HepG2 (cell line): ENCODE results near the gene OTUB2. TPM values are rescaled to one million over a fixed set of nuclear protein-coding genes. Genes with fewer than 3 reads are reported as not detected.

Experiments used
- ATAC-seq: fragments of 200-7000 bp; cut with Tn5 transposase; 3 replicates; pipeline ENCODE4 v1.9.1; 2020; ENCODE audit warnings: mild to moderate bottlenecking, moderate library complexity
- BruUV-seq: library from RNA; stranded (reverse); fragments of 400-500 nt; replicated peaks from 2 replicates; lab custom pipeline; 2021; lab: Mats Ljungman, UMichigan
- CTCF ChIA-PET: fragments of 300-600 bp; formaldehyde crosslinking; extraction: SDS; loops from one replicate; lab custom pipeline; 2021; ENCODE audit warnings: low total read pairs, inconsistent platforms, low intra/inter-chr PET ratio; lab: Yijun Ruan, JAX
- POLR2A ChIA-PET: fragments of 350-600 bp; sonication (Branson Sonifier 250); formaldehyde crosslinking; loops from one replicate; lab custom pipeline; 2020; ENCODE audit warnings: antibody characterized with exemption, inconsistent platforms; lab: Yijun Ruan, JAX
- DNase-seq: peaks from one replicate; pipeline ENCODE4 v3.0.0-alpha.2; 2015; ENCODE audit warnings: low spot score
- FAIRE-seq: peaks from 3 replicates; lab custom pipeline; 2011; peaks lifted over from hg19 to GRCh38; lab: Jason Lieb, UNC
- H2AFZ ChIP-seq: one replicate; pipeline ENCODE4 v1.6.1; 2011; ENCODE audit warnings: low read length, inconsistent platforms
- H3K27ac ChIP-seq: fragments of 300-600 bp; 3 replicates; pipeline ENCODE4 v1.8.0; 2011; ENCODE audit warnings: mixed run types, mild to moderate bottlenecking, mixed read lengths, low read length, inconsistent platforms; ENCODE audit not compliant: insufficient read depth; ENCODE audit errors: extremely low read length
- H3K27me3 ChIP-seq, 2 experiments: fragments of 200-600 bp in 1 of 2; 2 replicates in 1 of 2; 3 replicates in 1 of 2; pipeline versions ENCODE4 v1.6.0 to v1.8.0; 2011; ENCODE audit warnings: low read length in 2 of 2, mild to moderate bottlenecking in 2 of 2, moderate library complexity in 2 of 2, inconsistent platforms in 1 of 2; ENCODE audit not compliant: insufficient read depth in 2 of 2, control insufficient read depth in 1 of 2
- H3K36me3 ChIP-seq, 2 experiments: fragments of 200-600 bp in 1 of 2; replicated peaks in 1 of 2; 2 replicates in 1 of 2; 3 replicates in 1 of 2; pipeline versions ENCODE4 v1.5.1 to v1.8.0; 2011; ENCODE audit warnings: low read length in 2 of 2, inconsistent platforms in 1 of 2; ENCODE audit not compliant: insufficient read depth in 2 of 2, control insufficient read depth in 1 of 2
- H3K4me1 ChIP-seq: 2 replicates; pipeline ENCODE4 v1.5.1; 2012; ENCODE audit warnings: low read length, inconsistent platforms; ENCODE audit not compliant: insufficient read depth
- H3K4me2 ChIP-seq: 2 replicates; pipeline ENCODE4 v1.6.0; 2011; ENCODE audit warnings: low read depth, low read length, inconsistent platforms
- H3K4me3 ChIP-seq, 3 experiments: fragments of 200-600 bp in 1 of 3; sonication (generic), shearing (Covaris generic) in 1 of 3; replicated peaks in 1 of 3; 2 replicates each; pipeline ENCODE4 v1.5.1; 2011 to 2016; ENCODE audit warnings: low read length in 3 of 3, inconsistent platforms in 2 of 3, low read depth in 2 of 3, mild to moderate bottlenecking in 2 of 3, control low read depth in 1 of 3, mixed read lengths in 1 of 3; ENCODE audit not compliant: insufficient read depth in 1 of 3
- H3K79me2 ChIP-seq: one replicate; pipeline ENCODE4 v1.6.1; 2011; ENCODE audit warnings: low read length, inconsistent platforms; ENCODE audit not compliant: insufficient read depth
- H3K9ac ChIP-seq: 2 replicates; pipeline ENCODE4 v1.6.0; 2011; ENCODE audit warnings: mild to moderate bottlenecking, low read depth, low read length, inconsistent platforms; ENCODE audit not compliant: insufficient read depth
- H3K9me3 ChIP-seq: 2 replicates; pipeline ENCODE4 v1.5.1; 2012; ENCODE audit warnings: mild to moderate bottlenecking, low read length
- H4K20me1 ChIP-seq: 2 replicates; pipeline ENCODE4 v1.6.0; 2011; ENCODE audit warnings: inconsistent platforms, mild to moderate bottlenecking, low read length, moderate library complexity; ENCODE audit not compliant: insufficient read depth
- DDIT3 ChIP-seq: sonication (generic); formaldehyde crosslinking; IDR thresholded peaks from 2 replicates; pipeline ENCODE4 v1.4.0; 2020; ENCODE audit warnings: mild to moderate bottlenecking, missing genetic modification reagents
- GABPB1 ChIP-seq: IDR thresholded peaks from 2 replicates; pipeline ENCODE4 v1.6.1; 2016; ENCODE audit warnings: mild to moderate bottlenecking, missing genetic modification reagents, moderate library complexity, missing compliant biosample characterization
- KLF16 ChIP-seq, 2 experiments: sonication (generic) in 1 of 2; formaldehyde crosslinking in 1 of 2; IDR thresholded peaks; 2 replicates each; pipeline versions ENCODE4 v1.6.1 to v1.8.0; 2016 to 2023; ENCODE audit warnings: missing genetic modification reagents in 2 of 2, missing compliant biosample characterization in 1 of 2
- POGZ ChIP-seq: sonication (generic); formaldehyde crosslinking; IDR thresholded peaks from 2 replicates; pipeline ENCODE4 v1.4.0; 2020; ENCODE audit warnings: mild to moderate bottlenecking, missing genetic modification reagents
- SIX4 ChIP-seq: sonication (generic); formaldehyde crosslinking; IDR thresholded peaks from 2 replicates; pipeline ENCODE4 v1.4.0; 2020; ENCODE audit warnings: missing genetic modification reagents
- ZBED4 ChIP-seq: sonication (generic); formaldehyde crosslinking; IDR thresholded peaks from 2 replicates; pipeline ENCODE4 v1.4.0; 2020; ENCODE audit warnings: missing genetic modification reagents, borderline replicate concordance
- ZNF550 ChIP-seq: sonication (generic); formaldehyde crosslinking; IDR thresholded peaks from 2 replicates; pipeline ENCODE4 v1.4.0; 2020; ENCODE audit warnings: mild to moderate bottlenecking, missing genetic modification reagents, borderline replicate concordance
- ZNF775 ChIP-seq: sonication (generic); formaldehyde crosslinking; IDR thresholded peaks from 2 replicates; pipeline ENCODE4 v1.4.0; 2020; ENCODE audit warnings: missing genetic modification reagents, mild to moderate bottlenecking, moderate library complexity, borderline replicate concordance
- WGBS: methylation state at CpG from one replicate; pipeline ENCODE4 v1.1.6; 2017; ENCODE audit warnings: low lambda C conversion rate; 5-methylcytosine and 5-hydroxymethylcytosine counted together
- in situ Hi-C: cut with HindIII; loops from 2 replicates; pipeline ENCODE4 v1.10.0; 2017; ENCODE audit warnings: low pct_unique_long_range_greater_than_20kb; ENCODE audit not compliant: extremely low pct_ligation_motif_present
- intact Hi-C: fragments of 100-400 bp; cut with micrococcal nuclease; formaldehyde crosslinking; loops from one replicate; pipeline ENCODE4 v1.10.0; 2022; ENCODE audit not compliant: unreplicated experiment
- polyA plus RNA-seq, 8 experiments: library from polyadenylated mRNA; depleted of rRNA in 3 of 8; stranded (reverse) in 7 of 8; unstranded in 1 of 8; fragments of >200 nt; fragmentation: Illumina TruSeq in 4 of 8; extraction: Trizol in 4 of 8; gene quantifications; 2 replicates each; pipeline versions ENCODE4 v1.2.1 to v1.2.3, GENCODE V29; 2011 to 2016; ENCODE audit warnings: low read depth in 4 of 8, missing spikeins in 1 of 8, mixed read lengths in 1 of 8; ENCODE audit not compliant: insufficient read depth in 1 of 8
- total RNA-seq, 5 experiments: library from RNA; depleted of rRNA; stranded (reverse); fragments of >200 nt; fragmentation: Illumina TruSeq; extraction: Trizol; gene quantifications; 2 replicates each; pipeline ENCODE4 v1.2.3, GENCODE V29; 2016; ENCODE audit warnings: low read depth in 1 of 5

Gene OTUB2
- total and polyA plus RNA-seq, 2 of the 13 experiments (the other 11 are each of a cell fraction or from before 2014, with no cell fraction given) = 2.2 to 2.4 TPM

- ChIA-PET CTCF (no interaction called here), POLR2A (interaction anchor here (1.9 to 2.0 kb wide), 2 partner anchors 37 to 54 kb away, joined by 5 to 11 read pairs; no protein-coding TSS in a partner anchor)
- DNase-seq (no peak), ATAC-seq (no peak; the same call in 2 of the 3 replicates), FAIRE-seq (no peak)
- Histone ChIP-seq H3K4me1 (peaks cover 44% of the 10 kb centered on the region), H3K9me3 (no peaks in the 10 kb centered on the region), H3K36me3 (no peaks in the 10 kb centered on the region), H3K27ac (no peak overlapping the region), H3K4me3 (no peak overlapping the region), H3K4me2 (no peak overlapping the region), H2AFZ (no peak overlapping the region), H3K27me3 (peaks cover 4 to 62% of the 10 kb centered on the region in 2 experiments; a peak in 4 of 5 replicates), H3K9ac (no peak overlapping the region), H4K20me1 (no peaks in the 10 kb centered on the region), H3K79me2 (no peaks in the 10 kb centered on the region)
- 9% methylated on average over 8 of the region's 8 CpGs for WGBS
- TF ChIP-seq ZBED4 (CRISPR knock-in tag) (no peak), SIX4 (CRISPR knock-in tag) (no peak), POGZ (no peak), ZNF775 (CRISPR knock-in tag) (no peak), DDIT3 (no peak), GABPB1 (CRISPR knock-in tag) (no peak), ZNF550 (no peak), KLF16 (CRISPR knock-in tag; IDR thresholded peaks at IDR 0.05) (no peak)
- intact Hi-C loops (no loop called here), in situ Hi-C loops (no loop called here)
- no TSS peak for BruUV-seq
These were observed 29.9 kb upstream of the OTUB2 start for GRCh38 chr14:93996130-93996695.
